Liver (tissue), 3 donors: ENCODE measurements around the gene NYAP2.

ENCODE experiments used
- EGR1 ChIP-seq, 2 donors: IDR thresholded peaks; 2 replicates each; pipeline ENCODE4 v1.6.1; 2016 to 2018; ENCODE audit warnings: antibody characterized with exemption in 2 of 2, low read depth in 2 of 2
- HNF4G ChIP-seq: IDR thresholded peaks from 2 replicates; pipeline ENCODE4 v1.6.1; 2016; ENCODE audit warnings: antibody characterized with exemption
- TAF1 ChIP-seq: conservative IDR thresholded peaks from 2 replicates; pipeline ENCODE4 v1.6.1; 2016; ENCODE audit warnings: antibody characterized with exemption, mild to moderate bottlenecking
- TF ChIP-seq, protein P1 (sequence below): fragments of 150-350 bp; IDR thresholded peaks from 2 replicates; pipeline ENCODE4 v1.5.1; 2017; ENCODE audit warnings: improper control_type of control experiment, low read depth, low read length; ENCODE audit not compliant: missing input control
- TF ChIP-seq, protein P2 (sequence below): IDR thresholded peaks from 2 replicates; pipeline ENCODE4 v1.6.1; 2016; ENCODE audit warnings: antibody characterized with exemption
- donor health status: healthy.
- donor health status: healthy.

DNA sequence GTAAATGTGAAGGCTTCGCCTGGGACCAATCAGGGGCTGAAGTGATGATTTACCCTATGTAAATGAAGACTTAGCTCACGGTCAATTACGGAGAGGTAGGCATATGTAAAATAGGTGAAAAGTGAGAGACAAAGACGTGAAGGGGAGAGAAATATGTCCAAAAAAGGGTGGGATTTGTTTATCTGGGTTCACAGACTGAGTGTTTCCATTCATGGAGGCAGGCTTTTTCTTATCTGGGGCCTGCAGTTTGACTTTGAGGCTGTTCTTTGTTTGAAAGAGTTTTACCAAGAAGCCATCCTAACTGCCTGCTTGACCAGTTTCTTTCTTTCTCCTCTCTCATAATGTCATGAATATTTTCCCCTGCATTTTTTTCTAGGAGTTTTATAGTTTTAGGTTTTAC lies 202.7 kb downstream of the NYAP2 start:
- TF ChIP-seq, protein P1, sequence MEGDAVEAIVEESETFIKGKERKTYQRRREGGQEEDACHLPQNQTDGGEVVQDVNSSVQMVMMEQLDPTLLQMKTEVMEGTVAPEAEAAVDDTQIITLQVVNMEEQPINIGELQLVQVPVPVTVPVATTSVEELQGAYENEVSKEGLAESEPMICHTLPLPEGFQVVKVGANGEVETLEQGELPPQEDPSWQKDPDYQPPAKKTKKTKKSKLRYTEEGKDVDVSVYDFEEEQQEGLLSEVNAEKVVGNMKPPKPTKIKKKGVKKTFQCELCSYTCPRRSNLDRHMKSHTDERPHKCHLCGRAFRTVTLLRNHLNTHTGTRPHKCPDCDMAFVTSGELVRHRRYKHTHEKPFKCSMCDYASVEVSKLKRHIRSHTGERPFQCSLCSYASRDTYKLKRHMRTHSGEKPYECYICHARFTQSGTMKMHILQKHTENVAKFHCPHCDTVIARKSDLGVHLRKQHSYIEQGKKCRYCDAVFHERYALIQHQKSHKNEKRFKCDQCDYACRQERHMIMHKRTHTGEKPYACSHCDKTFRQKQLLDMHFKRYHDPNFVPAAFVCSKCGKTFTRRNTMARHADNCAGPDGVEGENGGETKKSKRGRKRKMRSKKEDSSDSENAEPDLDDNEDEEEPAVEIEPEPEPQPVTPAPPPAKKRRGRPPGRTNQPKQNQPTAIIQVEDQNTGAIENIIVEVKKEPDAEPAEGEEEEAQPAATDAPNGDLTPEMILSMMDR = no peak
- TF ChIP-seq, protein P2, sequence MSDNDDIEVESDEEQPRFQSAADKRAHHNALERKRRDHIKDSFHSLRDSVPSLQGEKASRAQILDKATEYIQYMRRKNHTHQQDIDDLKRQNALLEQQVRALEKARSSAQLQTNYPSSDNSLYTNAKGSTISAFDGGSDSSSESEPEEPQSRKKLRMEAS = no peak
- TF ChIP-seq TAF1 = no peak
- no peak for TF ChIP-seq HNF4G
- TF ChIP-seq EGR1 (IDR thresholded peaks at IDR 0.05; ENCODE audit: low read depth in 2 of 2) = no peak
